B cell (primary cell): ENCODE results near the gene PRKAG2. TPM values are rescaled to one million over a fixed set of nuclear protein-coding genes. Genes with fewer than 3 reads are reported as not detected.

Experiments used
- ATAC-seq: fragments of 200-7000 bp; cut with Tn5 transposase; one replicate; pipeline ENCODE4 v1.10.0; 2021; ENCODE audit warnings: low read depth, mild to moderate bottlenecking, moderate number of reproducible peaks, moderate library complexity
- CTCF ChIA-PET: fragments of 350-600 bp; sonication (Branson Sonifier 250); formaldehyde crosslinking; loops from one replicate; lab custom pipeline; 2021; ENCODE audit warnings: antibody characterized with exemption, inconsistent platforms; lab: Charles Lee
- POLR2A ChIA-PET: fragments of 350-600 bp; sonication (Branson Sonifier 250); formaldehyde crosslinking; loops from one replicate; lab custom pipeline; 2021; ENCODE audit warnings: antibody characterized with exemption; lab: Charles Lee
- DNase-seq: peaks from one replicate; pipeline ENCODE4 v3.0.0; 2013
- H2AFZ ChIP-seq: 2 replicates; pipeline ENCODE4 v1.6.1; 2012; ENCODE audit warnings: mild to moderate bottlenecking, low read depth, low read length; ENCODE audit not compliant: insufficient read depth, poor library complexity, severe bottlenecking
- H3K27ac ChIP-seq, 2 donors: 1 replicate in 1 of 2; 2 replicates in 1 of 2; pipeline ENCODE4 v1.5.1; 2012 to 2013; ENCODE audit warnings: low read length in 2 of 2, mild to moderate bottlenecking in 2 of 2, moderate library complexity in 1 of 2
- H3K27me3 ChIP-seq, 4 experiments: fragments of 200-600 bp in 1 of 4; sonication (generic) in 1 of 4; replicated peaks in 1 of 4; 1 replicate in 2 of 4; 2 replicates in 2 of 4; pipeline versions ENCODE4 v1.6.1 to v1.7.0; 2013 to 2016; ENCODE audit warnings: low read length in 3 of 4, mild to moderate bottlenecking in 2 of 4, mixed read lengths in 1 of 4, moderate library complexity in 1 of 4; ENCODE audit not compliant: insufficient read depth in 4 of 4, control insufficient read depth in 3 of 4; ENCODE audit errors: control extremely low read depth in 1 of 4
- H3K36me3 ChIP-seq, 2 experiments: replicated peaks in 1 of 2; 1 replicate in 1 of 2; 2 replicates in 1 of 2; pipeline versions ENCODE4 v1.6.1 to v1.7.1; 2013; ENCODE audit warnings: low read length in 1 of 2; ENCODE audit not compliant: insufficient read depth in 2 of 2, control insufficient read depth in 1 of 2; ENCODE audit errors: control extremely low read depth in 1 of 2, extremely low read depth in 1 of 2
- H3K4me1 ChIP-seq, 2 donors: fragments of 200-600 bp in 1 of 2; sonication (generic) in 1 of 2; 1 replicate in 1 of 2; 2 replicates in 1 of 2; pipeline versions ENCODE4 v1.5.1 to v1.6.1; 2013 to 2017; ENCODE audit warnings: low read length in 2 of 2; ENCODE audit not compliant: control insufficient read depth in 2 of 2, insufficient read depth in 2 of 2
- H3K4me2 ChIP-seq: replicated peaks from 2 replicates; pipeline ENCODE3; 2012; ENCODE audit warnings: mild to moderate bottlenecking, low read depth, low read length; ENCODE audit not compliant: poor library complexity, severe bottlenecking
- H3K4me3 ChIP-seq, 5 experiments: fragments of 200-600 bp in 1 of 5; sonication (generic) in 1 of 5; 1 replicate in 3 of 5; 2 replicates in 2 of 5; pipeline versions ENCODE4 v1.5.1 to v1.7.0; 2011 to 2016; ENCODE audit warnings: low read length in 4 of 5, mild to moderate bottlenecking in 4 of 5, low read depth in 2 of 5, control low read depth in 1 of 5, moderate library complexity in 1 of 5; ENCODE audit not compliant: insufficient read depth in 1 of 5; ENCODE audit errors: control extremely low read depth in 1 of 5, extremely low read depth in 1 of 5
- H3K79me2 ChIP-seq: fragments of 200-600 bp; sonication (generic); one replicate; pipeline ENCODE4 v1.6.0; 2016; ENCODE audit warnings: low read length; ENCODE audit not compliant: control insufficient read depth, insufficient read depth
- H3K9ac ChIP-seq: fragments of 200-600 bp; sonication (generic); 2 replicates; pipeline ENCODE4 v1.6.1; 2017; ENCODE audit warnings: mild to moderate bottlenecking, low read length, moderate library complexity
- H3K9me3 ChIP-seq, 3 donors: one replicate each; pipeline versions ENCODE4 v1.6.1 to v1.7.1; 2013; ENCODE audit warnings: low read length in 2 of 3; ENCODE audit not compliant: control insufficient read depth in 2 of 3, insufficient read depth in 1 of 3; ENCODE audit errors: control extremely low read depth in 1 of 3
- H4K20me1 ChIP-seq: 2 replicates; pipeline ENCODE4 v1.6.0; 2012; ENCODE audit warnings: mild to moderate bottlenecking, low read length; ENCODE audit not compliant: insufficient read depth, control insufficient read depth, poor library complexity, severe bottlenecking
- H3K27ac Mint-ChIP-seq: one replicate; pipeline ENCODE4 v1.8.0; 2021; ENCODE audit warnings: mixed read lengths
- H3K27me3 Mint-ChIP-seq: one replicate; pipeline ENCODE4 v1.8.0; 2021; ENCODE audit warnings: mixed read lengths
- H3K4me1 Mint-ChIP-seq: one replicate; pipeline ENCODE4 v1.8.0; 2021; ENCODE audit warnings: mixed read lengths
- H3K4me3 Mint-ChIP-seq: one replicate; pipeline ENCODE4 v1.8.0; 2021; ENCODE audit warnings: mixed read lengths
- H3K9me3 Mint-ChIP-seq: one replicate; pipeline ENCODE4 v1.8.0; 2022; ENCODE audit warnings: mixed read lengths; ENCODE audit not compliant: insufficient read depth
- CTCF ChIP-seq: fragments of 200-600 bp; IDR thresholded peaks from one replicate; pipeline ENCODE4 v1.8.0; 2022; ENCODE audit warnings: antibody characterized with exemption, mild to moderate bottlenecking
- EZH2 ChIP-seq: IDR thresholded peaks from 2 replicates; pipeline ENCODE4 v1.6.1; 2012; ENCODE audit warnings: borderline replicate concordance, low read depth, mild to moderate bottlenecking, moderate library complexity, low read length; ENCODE audit not compliant: insufficient read depth, poor library complexity, severe bottlenecking
- WGBS: methylation state at CpG from one replicate; pipeline ENCODE4 v1.1.5; 2013; ENCODE audit warnings: missing lambda C conversion rate; ENCODE audit not compliant: insufficient coverage; 5-methylcytosine and 5-hydroxymethylcytosine counted together
- intact Hi-C: fragments of 100-400 bp; cut with micrococcal nuclease; formaldehyde crosslinking; loops from one replicate; pipeline ENCODE4 v1.10.0; 2022
- polyA plus RNA-seq: library from polyadenylated mRNA; depleted of rRNA; stranded (reverse); fragments of >200 nt; gene quantifications from 2 replicates; pipeline ENCODE4 v1.2.3, GENCODE V29; 2012
- total RNA-seq, 2 donors: library from RNA; stranded (reverse); fragments of 120-200 nt in 1 of 2; gene quantifications; 1 replicate in 1 of 2; 2 replicates in 1 of 2; pipeline versions ENCODE4 v1.2.3 to v1.2.4, GENCODE V29; 2013 to 2022

Gene PRKAG2
- total and polyA plus RNA-seq, 2 donors (not counting 1 experiment from before 2014, with no cell fraction given): 22.1 to 56.3 TPM

GRCh38 chr7:151833691-151834090 is 43.2 kb downstream of the PRKAG2 start:
- Histone ChIP-seq H3K9me3 (no peaks in the 10 kb centered on the region), H3K4me2 (no peak overlapping the region), H2AFZ (no peak overlapping the region), H3K4me1 (peaks cover 16 to 23% of the 10 kb centered on the region in 2 donors), H3K27me3 (no peaks in the 10 kb centered on the region), H3K79me2 (peaks cover 70% of the 10 kb centered on the region), H3K27ac (no peak overlapping the region), H3K36me3 (no peaks in the 10 kb centered on the region), H3K4me3 (no peak overlapping the region), H3K9ac (no peak overlapping the region), H4K20me1 (peaks cover 55% of the 10 kb centered on the region)
- Mint-ChIP-seq H3K27ac (no peak overlapping the region), H3K4me3 (no peak overlapping the region), H3K27me3 (no peaks in the 10 kb centered on the region), H3K4me1 (peaks cover 17% of the 10 kb centered on the region), H3K9me3 (no peaks in the 10 kb centered on the region)
- no peak for TF ChIP-seq CTCF
- TF ChIP-seq EZH2: no peak
- no CpG with 5 or more reads among the region's 7 CpGs for WGBS
- DNase-seq (no peak), ATAC-seq (no peak)
- intact Hi-C loops: no loop called here
- CTCF ChIA-PET: no interaction called here
- POLR2A ChIA-PET: no interaction called here

- no peak for DNase-seq
- Mint-ChIP-seq H3K4me3 (no peak overlapping the region), H3K4me1 (peaks cover 15% of the 10 kb centered on the region), H3K27me3 (no peaks in the 10 kb centered on the region), H3K27ac (no peak overlapping the region), H3K9me3 (no peaks in the 10 kb centered on the region)
- Histone ChIP-seq H3K79me2 (peaks cover 75% of the 10 kb centered on the region), H3K27ac (no peak overlapping the region), H3K27me3 (no peaks in the 10 kb centered on the region), H3K9me3 (no peaks in the 10 kb centered on the region), H3K4me2 (no peak overlapping the region), H3K4me3 (no peak overlapping the region), H3K9ac (no peak overlapping the region), H2AFZ (no peak overlapping the region), H4K20me1 (peaks cover 58% of the 10 kb centered on the region), H3K4me1 (peaks cover 11 to 19% of the 10 kb centered on the region in 2 donors), H3K36me3 (no peaks in the 10 kb centered on the region)
- intact Hi-C loops: no loop called here
- ChIA-PET CTCF (no interaction called here), POLR2A (no interaction called here)
- WGBS: 96% methylated on average over 10 of the region's 14 CpGs
- ATAC-seq: no peak
- TF ChIP-seq EZH2: no peak
- TF ChIP-seq CTCF: no peak
These were observed 43.7 kb downstream of the PRKAG2 start for GRCh38 chr7:151833213-151833651.
